Measurements from ENCODE around the gene NOP14. TPM values are rescaled to one million over a fixed set of nuclear protein-coding genes. Genes with fewer than 3 reads are reported as not detected.

The NOP14 gene
- total RNA-seq, 1 donor from 2014 or later = 16.6 TPM

DNA sequence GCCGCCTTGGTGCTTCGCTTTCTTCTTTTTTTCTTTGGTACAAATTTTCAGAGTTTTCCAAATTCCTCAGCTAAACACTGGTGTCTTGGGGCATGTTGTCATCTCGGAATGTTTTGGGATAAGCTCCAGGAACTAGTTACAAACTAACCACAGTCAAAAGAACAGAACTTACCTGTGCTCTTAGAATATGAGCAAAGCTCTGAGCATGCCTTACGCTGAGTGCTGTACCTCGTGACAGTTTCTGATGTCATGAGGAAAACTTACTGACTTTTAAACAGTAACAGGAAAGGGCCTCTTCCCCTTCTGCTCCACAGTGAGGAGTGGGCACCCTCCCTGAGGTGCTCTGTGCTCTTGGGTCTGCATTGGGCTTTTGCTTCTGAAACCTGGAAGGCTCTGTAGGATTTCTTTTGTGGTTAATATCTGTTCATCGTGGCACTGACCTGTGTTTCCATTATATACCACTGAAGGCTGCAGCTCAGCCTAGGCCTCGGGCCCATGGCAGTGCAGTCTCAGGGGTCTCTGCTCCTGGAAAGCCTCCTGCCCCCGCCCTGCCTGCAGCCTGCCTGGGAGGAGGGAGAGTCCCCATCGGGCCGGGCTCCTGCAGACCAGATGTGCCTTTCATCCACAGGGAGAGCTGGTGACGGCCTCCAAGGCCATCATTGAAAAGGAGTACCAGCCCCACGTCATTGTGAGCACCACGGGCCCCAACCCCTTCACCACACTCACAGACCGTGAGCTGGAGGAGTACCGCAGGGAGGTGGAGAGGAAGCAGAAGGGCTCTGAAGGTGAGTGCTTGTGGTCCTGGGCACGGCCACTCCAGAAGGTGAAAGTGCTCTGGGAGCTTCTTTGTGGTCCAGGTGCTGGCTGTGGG is 48.7 kb downstream of the NOP14 start:
- DNase-seq = no peak

DNA sequence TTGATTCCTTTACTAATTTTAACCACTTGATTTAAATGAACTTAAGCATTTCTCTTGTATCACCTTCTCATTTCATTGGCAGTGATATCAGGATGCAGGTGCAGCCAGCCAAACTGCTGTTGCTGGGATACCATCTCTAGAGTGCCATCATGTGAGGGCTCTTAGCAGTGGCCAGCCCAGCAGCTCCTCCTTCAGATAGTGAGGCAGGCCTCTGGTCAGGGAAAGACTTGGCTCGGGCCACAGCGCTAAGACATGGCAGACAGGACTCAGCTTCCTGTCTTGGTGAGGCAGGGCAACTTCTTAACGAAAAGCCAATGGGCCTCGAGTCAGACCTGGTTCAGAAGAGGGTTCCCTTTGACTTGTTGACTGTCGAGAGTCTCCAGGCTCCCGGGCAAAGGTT is 50.0 kb downstream of the NOP14 start:
- DNase-seq = no peak

GRCh38 chr4:2911868-2912267 is 51.3 kb downstream of the NOP14 start:
- DNase-seq = no peak

DNA sequence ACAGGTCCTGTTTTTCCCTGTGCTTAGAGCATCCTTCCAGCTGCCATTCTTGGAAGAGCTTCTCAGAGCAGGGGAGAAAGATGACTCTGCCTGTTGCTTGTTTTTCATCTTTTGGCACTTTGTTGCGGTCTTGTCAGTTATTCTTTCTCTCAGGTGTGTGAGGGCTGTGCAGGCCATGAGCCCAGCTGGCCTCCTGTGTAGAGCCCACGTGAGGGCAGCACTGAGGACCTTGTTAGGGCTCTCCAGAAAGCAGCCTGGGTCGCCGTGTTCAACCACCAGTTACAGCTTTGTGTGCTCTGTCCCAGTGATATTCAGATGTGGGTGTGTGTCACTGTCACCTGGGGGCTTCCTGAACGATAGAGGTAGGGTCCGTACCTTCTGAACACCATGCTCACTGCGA is 52.8 kb downstream of the NOP14 start:
- DNase-seq = no peak

- no peak for DNase-seq
Observed at GRCh38 chr4:2909583-2909982, 53.6 kb downstream of the NOP14 start.

DNA sequence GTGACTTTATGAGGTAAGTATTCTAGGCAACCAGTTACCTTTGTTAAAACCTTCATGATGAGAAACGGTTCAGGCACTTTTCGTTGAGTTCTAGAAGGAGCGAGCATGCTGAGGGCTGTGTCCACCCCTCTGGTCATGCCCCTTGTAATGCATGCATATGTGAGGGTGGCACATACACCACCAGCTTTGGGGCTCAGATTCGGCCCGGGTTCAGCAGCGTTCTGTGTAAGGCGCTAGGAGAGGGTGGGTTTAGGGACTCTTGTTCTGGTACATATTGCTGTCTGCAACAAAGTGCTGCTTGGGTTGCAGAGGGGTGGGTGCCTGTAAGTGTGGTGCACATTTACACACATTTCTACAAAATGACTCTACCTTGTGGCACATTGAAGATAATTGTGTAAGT is 54.5 kb downstream of the NOP14 start:
- DNase-seq = no peak

DNA sequence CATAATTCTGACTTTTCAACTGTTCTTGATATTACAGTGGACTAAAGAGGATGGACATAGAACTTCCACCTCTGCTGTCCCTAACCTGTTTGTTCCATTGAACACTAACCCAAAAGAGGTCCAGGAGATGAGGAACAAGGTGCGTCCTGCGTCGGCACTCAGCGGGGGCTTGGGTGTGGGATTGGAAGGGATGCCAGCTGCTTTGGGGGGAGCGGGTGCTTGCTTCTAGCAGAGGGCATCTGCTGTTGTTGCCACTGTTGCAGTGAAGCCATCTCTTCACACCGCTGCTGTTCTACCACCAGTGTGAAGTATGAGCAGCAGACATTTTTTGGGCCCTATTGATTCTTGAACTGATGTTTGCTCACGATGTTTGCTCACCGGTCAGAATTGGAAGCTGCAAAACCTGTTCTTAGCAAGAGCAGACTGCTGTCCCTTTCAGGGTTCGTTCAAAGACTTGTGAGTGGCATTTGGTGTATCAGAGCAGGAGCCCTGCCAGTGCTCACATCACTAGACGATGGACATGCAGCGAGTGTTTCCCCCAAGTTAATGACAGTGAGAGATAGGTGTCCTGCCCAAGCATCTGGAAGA is 55.4 kb downstream of the NOP14 start:
- DNase-seq = no peak

GRCh38 chr4:2907226-2907625 is 56.0 kb downstream of the NOP14 start:
- no peak for DNase-seq

DNA sequence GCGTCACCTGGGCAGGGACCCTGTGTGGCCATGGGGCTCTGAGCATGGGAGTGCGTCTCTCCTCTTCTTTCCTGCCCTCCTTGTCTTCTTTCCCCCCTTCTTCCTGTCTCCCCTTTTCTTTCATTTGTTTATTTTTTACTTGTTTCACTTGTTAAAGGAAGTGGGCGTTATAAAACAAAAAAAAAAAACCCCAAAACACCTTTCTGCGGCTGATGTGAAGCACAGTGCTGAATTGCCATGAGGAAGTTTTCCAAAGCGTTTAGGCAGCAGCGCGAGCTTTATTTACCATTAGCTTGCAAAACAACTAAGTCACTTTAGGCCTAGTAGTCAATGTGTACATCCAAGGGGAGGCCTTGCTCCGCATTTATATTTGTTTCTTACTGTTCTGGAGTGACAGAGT is 57.0 kb downstream of the NOP14 start:
- no peak for DNase-seq

DNA sequence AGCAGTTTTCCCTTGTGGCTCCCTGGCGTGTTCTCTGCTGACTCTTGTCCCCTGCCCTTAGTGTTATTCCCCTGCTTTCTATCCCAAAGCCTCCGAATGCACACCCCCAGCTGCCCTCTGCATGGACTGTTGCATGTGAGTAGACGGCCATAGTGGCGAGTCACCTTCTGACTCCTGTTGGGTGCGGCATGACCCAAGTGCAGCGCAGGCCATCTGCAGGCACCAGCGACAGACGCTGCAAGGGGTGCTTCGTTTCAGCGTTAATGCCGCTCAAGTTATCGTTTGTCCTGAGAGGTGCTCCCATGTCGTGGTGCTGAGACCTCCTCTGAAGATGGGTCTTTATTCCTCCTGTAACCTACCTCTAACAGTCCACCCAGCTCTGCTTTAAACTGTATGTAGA is 57.7 kb downstream of the NOP14 start:
- no peak for DNase-seq

GRCh38 chr4:2902126-2902525 is 61.1 kb downstream of the NOP14 start:
- no peak for DNase-seq

DNA sequence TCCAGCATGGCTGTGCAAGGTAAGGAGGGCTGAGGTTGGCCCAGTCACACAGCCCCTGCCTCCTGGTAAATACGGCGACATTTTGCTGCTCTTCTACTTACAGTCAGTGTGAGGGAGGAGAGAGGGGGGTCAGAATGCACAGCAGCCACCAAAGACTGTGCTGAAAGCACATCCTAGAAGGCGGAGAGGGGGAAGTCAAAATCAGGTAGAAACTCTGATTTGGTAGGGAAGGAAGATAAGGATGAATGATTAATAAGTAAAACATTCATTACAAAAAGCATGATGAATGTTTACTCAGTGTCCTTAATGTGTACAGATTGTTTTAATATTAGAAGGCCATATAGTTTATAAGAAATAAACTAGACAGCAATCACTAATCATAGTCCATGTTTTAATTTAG is 62.0 kb downstream of the NOP14 start:
- no peak for DNase-seq

- no peak for DNase-seq
Observed at GRCh38 chr4:2900741-2901140, 62.5 kb downstream of the NOP14 start.

DNA sequence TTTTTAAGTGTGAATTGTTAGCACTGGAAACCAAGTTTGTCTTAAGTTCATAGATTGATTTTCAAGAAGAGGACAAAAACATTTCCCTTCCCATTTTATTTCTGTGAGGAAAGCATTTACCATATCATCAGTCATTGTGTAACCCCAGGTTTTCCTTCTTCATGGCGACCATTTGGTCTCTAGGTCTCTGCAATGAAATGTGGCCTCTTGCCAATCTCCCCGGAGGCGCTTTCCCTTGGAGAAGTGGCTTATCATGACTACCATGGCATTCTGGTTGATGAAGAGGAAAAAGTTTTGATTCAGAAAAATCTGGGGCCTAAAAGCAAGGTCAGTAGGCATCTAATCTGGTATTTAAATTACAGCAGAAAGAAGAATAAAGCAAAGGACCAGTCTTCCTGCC is 65.2 kb downstream of the NOP14 start:
- no peak for DNase-seq

DNA sequence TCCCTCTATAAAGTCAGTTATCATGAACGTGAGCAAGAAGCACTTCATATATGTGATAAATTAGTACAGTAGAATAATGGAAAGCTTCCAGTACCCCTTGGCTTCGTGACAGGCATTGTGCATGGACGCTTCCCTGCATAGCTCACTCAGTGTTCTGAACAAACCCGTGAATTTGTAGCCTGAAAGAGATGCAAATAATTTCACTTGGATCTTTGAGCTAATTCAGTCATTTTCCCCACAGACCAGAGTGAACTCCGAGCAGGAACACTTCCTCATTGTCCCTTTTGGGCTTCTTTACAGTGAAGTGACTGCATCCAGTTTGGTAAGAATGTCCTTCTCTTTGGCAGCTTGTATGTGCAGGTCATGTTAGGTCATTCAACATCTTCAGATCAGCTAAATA is 69.4 kb downstream of the NOP14 start:
- DNase-seq = peak; percentile 20

GRCh38 chr4:2891294-2891693 is 71.9 kb downstream of the NOP14 start:
- no peak for DNase-seq

- DNase-seq = no peak
Observed at GRCh38 chr4:2888886-2889285, 74.3 kb downstream of the NOP14 start.

Other genes starting within 250 kb of the NOP14 start
- 20.7 TPM for gene TNIP2, start 207.1 kb downstream of the NOP14 start, total RNA-seq
- gene SH3BP2, start 170.3 kb downstream of the NOP14 start, total RNA-seq = 39.2 TPM
- gene ADD1, start 119.6 kb downstream of the NOP14 start, total RNA-seq = 199 TPM
- gene GRK4, start 165 bp upstream of the NOP14 start, total RNA-seq = 7.4 TPM
- not detected for gene HTT-AS, start 111.1 kb upstream of the NOP14 start, total RNA-seq
- gene HTT, start 111.3 kb upstream of the NOP14 start, total RNA-seq = 69.3 TPM